ENCODE measurements around the gene TP53INP2.

DNA sequence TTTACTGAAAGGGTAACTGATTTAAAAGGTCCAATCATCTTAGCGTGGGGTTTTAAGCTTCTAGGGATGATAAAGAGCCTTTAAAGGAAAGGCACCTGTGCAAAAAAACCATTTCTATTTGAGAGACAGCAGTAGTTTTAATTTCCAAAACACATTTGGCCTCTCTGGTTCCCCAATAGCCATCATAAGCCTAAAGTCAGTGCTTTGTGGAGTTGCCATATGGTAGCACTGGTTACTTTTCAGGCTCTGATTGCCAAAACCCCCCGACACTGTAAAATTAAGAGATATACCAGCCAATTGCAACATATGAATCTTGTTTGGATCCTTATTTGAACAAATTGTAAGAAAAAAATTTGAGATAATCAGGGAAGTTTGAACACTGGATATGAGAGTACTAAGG is 44.6 kb downstream of the TP53INP2 start:
- TF ChIP-seq, protein P1, sequence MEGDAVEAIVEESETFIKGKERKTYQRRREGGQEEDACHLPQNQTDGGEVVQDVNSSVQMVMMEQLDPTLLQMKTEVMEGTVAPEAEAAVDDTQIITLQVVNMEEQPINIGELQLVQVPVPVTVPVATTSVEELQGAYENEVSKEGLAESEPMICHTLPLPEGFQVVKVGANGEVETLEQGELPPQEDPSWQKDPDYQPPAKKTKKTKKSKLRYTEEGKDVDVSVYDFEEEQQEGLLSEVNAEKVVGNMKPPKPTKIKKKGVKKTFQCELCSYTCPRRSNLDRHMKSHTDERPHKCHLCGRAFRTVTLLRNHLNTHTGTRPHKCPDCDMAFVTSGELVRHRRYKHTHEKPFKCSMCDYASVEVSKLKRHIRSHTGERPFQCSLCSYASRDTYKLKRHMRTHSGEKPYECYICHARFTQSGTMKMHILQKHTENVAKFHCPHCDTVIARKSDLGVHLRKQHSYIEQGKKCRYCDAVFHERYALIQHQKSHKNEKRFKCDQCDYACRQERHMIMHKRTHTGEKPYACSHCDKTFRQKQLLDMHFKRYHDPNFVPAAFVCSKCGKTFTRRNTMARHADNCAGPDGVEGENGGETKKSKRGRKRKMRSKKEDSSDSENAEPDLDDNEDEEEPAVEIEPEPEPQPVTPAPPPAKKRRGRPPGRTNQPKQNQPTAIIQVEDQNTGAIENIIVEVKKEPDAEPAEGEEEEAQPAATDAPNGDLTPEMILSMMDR (IDR thresholded peaks at IDR 0.05; ENCODE audit: low read depth, low read length, poor library complexity, severe bottlenecking), result no peak
- TF ChIP-seq EZH2phosphoT487 (IDR thresholded peaks at IDR 0.05; ENCODE audit: borderline replicate concordance, low read length), result no peak
